Tibial nerve (tissue), 4 donors: ENCODE measurements around the gene DENND10. TPM values are rescaled to one million over a fixed set of nuclear protein-coding genes. Genes with fewer than 3 reads are reported as not detected.

Experiments
- DNase-seq, 2 donors: peaks; one replicate each; pipeline ENCODE4 v3.0.0-alpha.2; 2019; ENCODE audit warnings: low spot score in 2 of 2
- H3K27ac ChIP-seq, 4 donors: fragments of 200-600 bp; sonication (generic) in 3 of 4; one replicate each; pipeline ENCODE4 v1.5.1; 2017 to 2019; ENCODE audit warnings: mild to moderate bottlenecking in 1 of 4
- H3K27me3 ChIP-seq, 2 donors: fragments of 200-600 bp; sonication (generic) in 1 of 2; one replicate each; pipeline versions ENCODE4 v1.5.1 to v1.6.0; 2017 to 2019
- H3K36me3 ChIP-seq, 3 donors: fragments of 200-600 bp; sonication (generic); one replicate each; pipeline ENCODE4 v1.5.1; 2018 to 2019
- H3K4me1 ChIP-seq, 4 donors: fragments of 200-600 bp; sonication (generic) in 3 of 4; one replicate each; pipeline ENCODE4 v1.5.1; 2017 to 2019
- H3K4me3 ChIP-seq, 4 donors: fragments of 200-600 bp; sonication (generic) in 3 of 4; one replicate each; pipeline ENCODE4 v1.5.1; 2017 to 2019; ENCODE audit warnings: mild to moderate bottlenecking in 1 of 4, moderate library complexity in 1 of 4
- H3K9me3 ChIP-seq, 4 donors: fragments of 200-600 bp; sonication (generic) in 3 of 4; one replicate each; pipeline ENCODE4 v1.5.1; 2017 to 2019
- EP300 ChIP-seq, 2 donors: sonication (generic); formaldehyde crosslinking; IDR thresholded peaks; one replicate each; pipeline ENCODE4 v1.6.1; 2017; ENCODE audit warnings: antibody characterized with exemption in 2 of 2, mild to moderate bottlenecking in 1 of 2
- POLR2A ChIP-seq, 2 donors: fragments of 450-650 bp; IDR thresholded peaks; one replicate each; pipeline ENCODE4 v1.6.1; 2017; ENCODE audit warnings: antibody characterized with exemption in 2 of 2, mild to moderate bottlenecking in 2 of 2, moderate library complexity in 2 of 2
- WGBS, 2 donors: methylation state at CpG; one replicate each; pipeline ENCODE4 v1.1.5; 2018; 5-methylcytosine and 5-hydroxymethylcytosine counted together
- total RNA-seq, 4 donors: library from RNA; depleted of rRNA; stranded (reverse); fragments of >200 nt; gene quantifications; one replicate each; pipeline ENCODE4 v1.1.0, GENCODE V29; 2016
- TF ChIP-seq, protein P1 (sequence below), 5 experiments: fragments of 200-600 bp in 3 of 5; fragments of 450-650 bp in 2 of 5; sonication (generic) in 3 of 5; IDR thresholded peaks; one replicate each; pipeline ENCODE4 v1.5.1; 2016 to 2019; ENCODE audit warnings: antibody characterized with exemption in 5 of 5, mild to moderate bottlenecking in 3 of 5, moderate library complexity in 2 of 5

DENND10 gene
- total RNA-seq, 4 donors from 2014 or later, result 23.3 to 51.0 (median 43.4) TPM

DNA sequence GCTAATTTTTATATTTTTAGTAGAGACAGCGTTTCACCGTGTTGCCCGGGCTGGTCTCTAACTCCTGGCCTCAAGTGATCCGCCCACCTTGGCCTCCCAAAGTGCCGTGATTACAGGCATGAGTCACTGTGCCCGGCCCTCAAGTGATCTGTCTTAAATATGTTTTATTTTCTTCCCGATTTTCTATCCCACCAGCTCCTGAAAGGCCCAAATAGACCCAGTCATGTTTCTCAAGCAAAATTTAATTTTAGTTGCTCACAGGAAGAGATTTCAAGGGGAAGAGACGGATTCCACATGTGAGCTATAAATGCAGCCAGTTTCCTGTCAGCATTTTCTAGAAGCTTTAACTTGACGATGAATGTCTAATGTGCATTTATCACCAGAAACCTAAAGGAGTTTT is 12.0 kb downstream of the DENND10 start:
- WGBS, 2 donors, result 80 to 92% methylated on average over 9 of the region's 9 CpGs
- Histone ChIP-seq H3K9me3 (no peaks in the 10 kb centered on the region), H3K27ac (no peak overlapping the region), H3K4me3 (no peak overlapping the region), H3K4me1 (no peaks in the 10 kb centered on the region), H3K36me3 (peaks cover 0 to 95% (median 5%) of the 10 kb centered on the region in 3 donors), H3K27me3 (no peaks in the 10 kb centered on the region)
- DNase-seq, result no peak
- TF ChIP-seq EP300 (IDR thresholded peaks at IDR 0.05), result no peak
- TF ChIP-seq, protein P1, sequence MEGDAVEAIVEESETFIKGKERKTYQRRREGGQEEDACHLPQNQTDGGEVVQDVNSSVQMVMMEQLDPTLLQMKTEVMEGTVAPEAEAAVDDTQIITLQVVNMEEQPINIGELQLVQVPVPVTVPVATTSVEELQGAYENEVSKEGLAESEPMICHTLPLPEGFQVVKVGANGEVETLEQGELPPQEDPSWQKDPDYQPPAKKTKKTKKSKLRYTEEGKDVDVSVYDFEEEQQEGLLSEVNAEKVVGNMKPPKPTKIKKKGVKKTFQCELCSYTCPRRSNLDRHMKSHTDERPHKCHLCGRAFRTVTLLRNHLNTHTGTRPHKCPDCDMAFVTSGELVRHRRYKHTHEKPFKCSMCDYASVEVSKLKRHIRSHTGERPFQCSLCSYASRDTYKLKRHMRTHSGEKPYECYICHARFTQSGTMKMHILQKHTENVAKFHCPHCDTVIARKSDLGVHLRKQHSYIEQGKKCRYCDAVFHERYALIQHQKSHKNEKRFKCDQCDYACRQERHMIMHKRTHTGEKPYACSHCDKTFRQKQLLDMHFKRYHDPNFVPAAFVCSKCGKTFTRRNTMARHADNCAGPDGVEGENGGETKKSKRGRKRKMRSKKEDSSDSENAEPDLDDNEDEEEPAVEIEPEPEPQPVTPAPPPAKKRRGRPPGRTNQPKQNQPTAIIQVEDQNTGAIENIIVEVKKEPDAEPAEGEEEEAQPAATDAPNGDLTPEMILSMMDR (IDR thresholded peaks at IDR 0.05), result no peak
- no peak for TF ChIP-seq POLR2A (IDR thresholded peaks at IDR 0.05)

DNA sequence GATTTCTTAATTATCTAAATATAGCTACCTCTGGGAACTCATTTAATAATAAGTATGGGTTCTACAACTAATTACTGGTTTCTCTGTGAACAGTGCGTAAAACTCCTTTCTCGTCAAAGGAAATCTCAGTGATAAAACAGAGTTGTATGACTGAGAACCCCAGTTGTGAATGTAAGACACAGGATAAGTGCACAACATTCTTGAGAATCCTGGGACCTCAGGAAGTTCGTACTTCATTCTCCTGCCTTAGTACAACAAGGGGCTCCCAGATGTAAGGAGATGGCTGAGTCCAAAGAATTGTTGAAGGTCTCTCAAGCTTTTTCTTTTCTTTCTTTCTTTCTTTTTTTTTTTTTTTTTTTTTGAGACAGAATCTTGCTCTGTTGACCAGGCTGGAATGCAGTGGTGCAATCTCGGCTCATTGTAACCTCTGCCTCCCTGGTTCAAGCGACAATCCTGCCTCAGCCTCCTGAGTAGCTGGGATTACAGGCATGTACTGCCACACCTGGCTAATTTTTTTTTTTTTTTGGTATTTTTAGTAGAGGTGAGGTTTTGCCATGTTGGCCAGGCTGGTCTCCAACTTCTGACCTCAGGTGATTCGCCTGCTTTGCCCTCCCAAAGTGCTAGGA is 12.5 kb downstream of the DENND10 start:
- Histone ChIP-seq H3K27me3 (no peaks in the 10 kb centered on the region), H3K27ac (no peak overlapping the region), H3K4me3 (no peak overlapping the region), H3K36me3 (peaks cover 0 to 93% (median 5%) of the 10 kb centered on the region in 3 donors), H3K4me1 (no peaks in the 10 kb centered on the region), H3K9me3 (no peaks in the 10 kb centered on the region)
- 86 to 89% methylated on average over 6 of the region's 6 CpGs for WGBS, 2 donors
- no peak for DNase-seq
- TF ChIP-seq EP300 (IDR thresholded peaks at IDR 0.05) (no peak), POLR2A (IDR thresholded peaks at IDR 0.05) (no peak)
- TF ChIP-seq, protein P1 (IDR thresholded peaks at IDR 0.05), result no peak

DNA sequence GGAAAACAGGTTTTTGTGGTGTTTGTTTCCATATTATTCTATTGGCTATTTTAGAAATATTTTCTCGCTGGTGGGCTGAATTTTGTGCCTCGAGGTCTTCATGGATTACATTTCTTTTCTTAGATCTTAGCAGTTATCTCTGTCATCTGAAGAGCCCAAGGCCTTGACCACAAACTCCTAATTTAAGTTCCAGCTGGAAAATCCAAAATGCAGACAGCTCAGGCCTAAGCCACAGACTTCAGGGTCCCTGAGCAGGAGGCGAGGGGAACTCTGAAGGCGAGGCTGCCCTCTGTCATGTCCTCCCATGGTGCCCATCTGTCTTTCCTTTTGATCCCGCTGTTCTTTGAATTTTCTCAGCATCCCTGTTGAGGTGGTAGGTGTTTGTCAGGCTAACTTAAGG is 14.3 kb downstream of the DENND10 start:
- H3K4me3 ChIP-seq, result no peak overlapping the region
- no peak for TF ChIP-seq EP300 (IDR thresholded peaks at IDR 0.05)
- no peak for TF ChIP-seq POLR2A (IDR thresholded peaks at IDR 0.05)
- TF ChIP-seq, protein P1 (IDR thresholded peaks at IDR 0.05), result no peak
- no peaks in the 10 kb centered on the region for H3K27me3 ChIP-seq
- no peak overlapping the region for H3K27ac ChIP-seq
- no peaks in the 10 kb centered on the region for H3K9me3 ChIP-seq
- no peaks in the 10 kb centered on the region for H3K4me1 ChIP-seq
- H3K36me3 ChIP-seq, result peaks cover 0 to 93% (median 9%) of the 10 kb centered on the region in 3 donors
- DNase-seq, result no peak
- 91 to 93% methylated on average over 5 of the region's 5 CpGs for WGBS, 2 donors

DNA sequence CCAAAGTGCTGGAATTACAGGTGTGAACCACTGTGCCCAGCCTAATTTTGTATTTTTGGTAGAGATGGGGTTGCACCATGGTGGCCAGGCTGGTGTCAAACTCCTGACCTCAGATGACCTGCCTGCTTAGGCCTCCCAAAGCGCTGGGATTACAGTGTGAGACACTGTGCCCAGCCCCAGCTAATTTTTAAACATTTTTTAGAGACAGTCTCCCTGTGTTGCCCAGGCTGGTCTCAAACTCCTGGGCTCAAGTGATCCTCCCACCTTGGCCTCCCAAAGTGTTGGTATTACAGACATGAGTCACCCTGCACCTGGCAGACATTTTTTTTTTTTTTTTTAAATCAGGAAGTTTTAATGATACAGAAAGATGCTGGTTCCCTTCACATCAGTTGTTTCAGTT is 15.5 kb downstream of the DENND10 start:
- TF ChIP-seq POLR2A (IDR thresholded peaks at IDR 0.05) (no peak), EP300 (IDR thresholded peaks at IDR 0.05) (no peak)
- TF ChIP-seq, protein P1 (IDR thresholded peaks at IDR 0.05), result no peak
- 88% methylated on average over 1 of the region's 1 CpG for WGBS, 2 donors
- no peaks in the 10 kb centered on the region for H3K27me3 ChIP-seq
- H3K36me3 ChIP-seq, result peaks cover 0 to 93% (median 9%) of the 10 kb centered on the region in 3 donors
- H3K4me3 ChIP-seq, result no peak overlapping the region
- no peak for DNase-seq
- no peak overlapping the region for H3K27ac ChIP-seq
- H3K4me1 ChIP-seq, result no peaks in the 10 kb centered on the region
- no peaks in the 10 kb centered on the region for H3K9me3 ChIP-seq

DNA sequence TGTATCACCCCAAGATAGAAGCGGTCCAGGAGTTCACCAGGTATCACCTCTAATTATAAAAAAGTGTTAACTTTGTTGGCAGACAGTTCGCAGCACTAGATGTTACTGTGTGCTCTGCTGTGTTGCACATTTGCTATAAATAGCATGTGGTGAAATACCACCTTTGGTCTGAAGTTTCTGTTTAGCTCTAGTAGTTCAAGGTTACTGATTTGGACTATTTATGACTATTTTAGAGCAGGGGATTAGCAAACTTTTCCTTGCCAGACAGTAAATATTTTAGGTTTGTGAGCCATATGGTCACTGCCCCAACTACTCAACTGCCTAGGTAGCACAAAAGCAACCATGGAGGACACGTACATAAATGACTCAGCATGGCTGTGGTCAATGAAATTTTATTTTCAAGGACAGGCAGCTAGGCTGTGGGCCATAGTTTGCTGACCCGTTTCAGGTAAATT is 16.5 kb downstream of the DENND10 start:
- no peak for TF ChIP-seq EP300 (IDR thresholded peaks at IDR 0.05)
- no peak overlapping the region for H3K4me3 ChIP-seq
- DNase-seq, result no peak
- no peaks in the 10 kb centered on the region for H3K4me1 ChIP-seq
- no peak overlapping the region for H3K27ac ChIP-seq
- no peaks in the 10 kb centered on the region for H3K27me3 ChIP-seq
- H3K9me3 ChIP-seq, result no peaks in the 10 kb centered on the region
- H3K36me3 ChIP-seq, result peaks cover 0 to 97% (median 9%) of the 10 kb centered on the region in 3 donors
- 84 to 88% methylated on average over 4 of the region's 4 CpGs for WGBS, 2 donors
